Calu3 (cell line): ENCODE measurements around the gene SLC26A8. TPM values are rescaled to one million over a fixed set of nuclear protein-coding genes. Genes with fewer than 3 reads are reported as not detected.
"Not testable (repeated sequence)": the region's sequence is repeated elsewhere in the genome, so short reads cannot be mapped to it uniquely, and the experiment has no call there.

ENCODE experiments used
- BruUV-seq: library from RNA; stranded (reverse); fragments of 400-500 nt; replicated peaks from 2 replicates; lab custom pipeline; 2021; lab: Mats Ljungman, UMichigan
- CTCF ChIA-PET: fragments of 300-600 bp; sonication (Branson Sonifier 250); formaldehyde crosslinking; loops from one replicate; lab custom pipeline; 2022; ENCODE audit warnings: antibody characterized with exemption; lab: Charles Lee
- DNase-seq: peaks from one replicate; pipeline ENCODE4 v3.0.0; 2022
- H3K27ac Mint-ChIP-seq: one replicate; pipeline ENCODE4 v1.8.0; 2022; ENCODE audit warnings: mixed read lengths; ENCODE audit not compliant: unreplicated experiment
- H3K27me3 Mint-ChIP-seq: one replicate; pipeline ENCODE4 v1.8.0; 2022; ENCODE audit warnings: mixed read lengths; ENCODE audit not compliant: unreplicated experiment
- H3K36me3 Mint-ChIP-seq: one replicate; pipeline ENCODE4 v1.8.0; 2022; ENCODE audit warnings: mild to moderate bottlenecking, moderate library complexity, mixed read lengths; ENCODE audit not compliant: insufficient read depth, unreplicated experiment
- H3K4me1 Mint-ChIP-seq: one replicate; pipeline ENCODE4 v1.8.0; 2022; ENCODE audit warnings: mild to moderate bottlenecking, low read depth, mixed read lengths; ENCODE audit not compliant: unreplicated experiment
- H3K4me3 Mint-ChIP-seq: one replicate; pipeline ENCODE4 v1.8.0; 2022; ENCODE audit warnings: mild to moderate bottlenecking, low read depth, moderate library complexity, mixed read lengths; ENCODE audit not compliant: unreplicated experiment
- H3K9me3 Mint-ChIP-seq: one replicate; pipeline ENCODE4 v1.8.0; 2022; ENCODE audit warnings: low read depth, mixed read lengths; ENCODE audit not compliant: unreplicated experiment
- CTCF ChIP-seq: fragments of 200-600 bp; IDR thresholded peaks from one replicate; pipeline ENCODE4 v1.8.0; 2022; ENCODE audit warnings: antibody characterized with exemption; ENCODE audit not compliant: unreplicated experiment
- intact Hi-C: fragments of 100-400 bp; cut with micrococcal nuclease; formaldehyde crosslinking; loops from one replicate; pipeline ENCODE4 v1.10.0; 2022; ENCODE audit not compliant: unreplicated experiment
- total RNA-seq: library from RNA; stranded (reverse); gene quantifications from 2 replicates; pipeline ENCODE4 v1.2.3, GENCODE V29; 2022

The SLC26A8 gene
- total RNA-seq, 1 experiment from 2014 or later: not detected

- TF ChIP-seq CTCF: no peak
- CTCF ChIA-PET: interaction anchor here (1.1 kb wide), 1 partner anchor 9 kb away, joined by 9 read pairs; no protein-coding TSS in a partner anchor
- Mint-ChIP-seq H3K27me3 (no peaks in the 10 kb centered on the region), H3K27ac (no peak overlapping the region), H3K9me3 (no peaks in the 10 kb centered on the region), H3K36me3 (no peaks in the 10 kb centered on the region), H3K4me1 (peaks cover 32% of the 10 kb centered on the region), H3K4me3 (no peak overlapping the region)
- BruUV-seq: no TSS peak
- intact Hi-C loops: no loop called here
- no peak for DNase-seq
These were observed 13.9 kb upstream of the SLC26A8 start for GRCh38 chr6:36038120-36038876.

- H3K4me1 Mint-ChIP-seq: peaks cover 41% of the 10 kb centered on the region
- no peak for TF ChIP-seq CTCF
- no peak for DNase-seq
- no peak overlapping the region for H3K27ac Mint-ChIP-seq
- no peaks in the 10 kb centered on the region for H3K27me3 Mint-ChIP-seq
- H3K4me3 Mint-ChIP-seq: no peak overlapping the region
- no peaks in the 10 kb centered on the region for H3K9me3 Mint-ChIP-seq
- H3K36me3 Mint-ChIP-seq: peaks cover 4% of the 10 kb centered on the region
- CTCF ChIA-PET: interaction anchor here (0.6 kb wide), 1 partner anchor 325 kb away, joined by 3 read pairs; no protein-coding TSS in a partner anchor
- intact Hi-C loops: no loop called here
- BruUV-seq: no TSS peak
These were observed 10.8 kb upstream of the SLC26A8 start for GRCh38 chr6:36035225-36035624.

GRCh38 chr6:36034441-36034840, 10.0 kb upstream of the SLC26A8 start:
- no peak for DNase-seq
- no peaks in the 10 kb centered on the region for H3K9me3 Mint-ChIP-seq
- H3K4me1 Mint-ChIP-seq: peaks cover 41% of the 10 kb centered on the region
- no peaks in the 10 kb centered on the region for H3K27me3 Mint-ChIP-seq
- no peak overlapping the region for H3K27ac Mint-ChIP-seq
- CTCF ChIA-PET: no interaction called here
- intact Hi-C loops: no loop called here
- TF ChIP-seq CTCF: no peak
- H3K36me3 Mint-ChIP-seq: peaks cover 9% of the 10 kb centered on the region
- H3K4me3 Mint-ChIP-seq: no peak overlapping the region
- BruUV-seq: no TSS peak

- DNase-seq: no peak
- H3K4me1 Mint-ChIP-seq: peaks cover 36% of the 10 kb centered on the region
- H3K27me3 Mint-ChIP-seq: no peaks in the 10 kb centered on the region
- H3K4me3 Mint-ChIP-seq: no peak overlapping the region
- no peak overlapping the region for H3K27ac Mint-ChIP-seq
- peaks cover 14% of the 10 kb centered on the region for H3K36me3 Mint-ChIP-seq
- no peak for TF ChIP-seq CTCF
- CTCF ChIA-PET: interaction anchor here (0.5 kb wide), 1 partner anchor 55 kb away, joined by 5 read pairs; no protein-coding TSS in a partner anchor
- no TSS peak for BruUV-seq
- H3K9me3 Mint-ChIP-seq: no peaks in the 10 kb centered on the region
- intact Hi-C loops: no loop called here
These were observed 9.5 kb upstream of the SLC26A8 start for GRCh38 chr6:36033935-36034334.

- H3K27ac Mint-ChIP-seq, H3K9me3 Mint-ChIP-seq, intact Hi-C loops, DNase-seq, H3K4me3 Mint-ChIP-seq, H3K27me3 Mint-ChIP-seq, BruUV-seq: not testable (repeated sequence)
- Mint-ChIP-seq H3K36me3 (peaks cover 22% of the 10 kb centered on the region), H3K4me1 (peaks cover 31% of the 10 kb centered on the region)
- CTCF ChIA-PET: interaction anchor here (0.6 to 0.7 kb wide), 2 partner anchors 105 to 404 kb away, joined by 3 read pairs; no protein-coding TSS in a partner anchor
These were observed 8.7 kb upstream of the SLC26A8 start for GRCh38 chr6:36033144-36033543.
